ENCODE measurements around the gene FBXW8.

Gene FBXW8

DNA sequence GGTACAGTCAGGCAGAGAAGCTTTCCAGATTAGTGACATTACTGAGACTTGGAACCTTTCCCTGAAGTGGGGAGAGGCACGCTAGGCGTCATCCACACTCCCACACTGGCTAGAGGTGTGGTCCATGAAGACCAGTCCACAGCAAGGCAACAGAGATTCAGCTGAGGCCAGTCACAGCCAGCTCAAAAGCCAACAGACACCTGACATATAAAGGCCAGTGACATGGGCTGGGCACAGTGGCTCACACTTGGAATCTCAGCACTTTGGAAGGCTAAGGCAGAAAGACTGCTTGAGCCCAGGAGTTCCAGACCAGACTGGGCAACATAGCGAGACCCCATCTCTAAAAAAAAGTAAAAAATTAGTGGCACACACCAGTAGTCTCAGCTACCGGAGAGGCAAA is 40.4 kb upstream of the FBXW8 start:
- TF ChIP-seq CTCF (IDR thresholded peaks at IDR 0.05; ENCODE audit: borderline replicate concordance, insufficient read depth, low read depth, low read length), result no peak
- no peak overlapping the region for H3K4me3 ChIP-seq (ENCODE audit: low read depth, low read length)

DNA sequence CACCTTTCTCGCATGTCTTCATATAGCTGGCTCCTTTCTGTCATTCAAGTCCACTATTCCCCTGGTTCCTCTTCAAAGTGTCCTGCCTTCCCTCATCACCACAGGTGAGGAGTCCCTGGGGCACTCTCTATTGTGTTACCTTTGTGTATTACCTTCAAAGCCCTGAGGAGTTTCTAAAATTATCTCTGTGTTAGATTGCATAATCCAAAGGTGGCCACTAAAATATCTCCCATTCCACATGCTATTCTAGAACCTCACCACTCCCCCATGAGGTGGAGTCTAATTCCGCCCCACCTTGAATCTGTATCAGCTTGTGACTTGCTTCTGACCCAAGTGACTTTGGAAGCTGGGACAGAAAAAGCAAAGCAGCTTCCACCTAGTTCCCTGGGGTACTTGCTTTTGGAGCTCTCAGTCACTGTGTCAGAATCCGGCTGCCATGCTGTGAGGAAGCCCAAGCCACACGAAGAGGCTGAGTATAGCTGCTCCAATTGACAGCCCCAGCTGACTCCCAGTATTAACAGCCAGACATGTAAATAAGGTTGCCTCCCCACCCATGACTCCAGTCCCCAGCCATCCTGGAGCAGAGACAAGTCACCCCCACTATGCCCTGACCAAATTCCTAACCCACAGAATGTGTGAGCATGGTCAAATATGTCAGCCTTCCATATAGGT is 36.3 kb upstream of the FBXW8 start:
- no peak for TF ChIP-seq CTCF (IDR thresholded peaks at IDR 0.05; ENCODE audit: borderline replicate concordance, insufficient read depth, low read depth, low read length)

DNA sequence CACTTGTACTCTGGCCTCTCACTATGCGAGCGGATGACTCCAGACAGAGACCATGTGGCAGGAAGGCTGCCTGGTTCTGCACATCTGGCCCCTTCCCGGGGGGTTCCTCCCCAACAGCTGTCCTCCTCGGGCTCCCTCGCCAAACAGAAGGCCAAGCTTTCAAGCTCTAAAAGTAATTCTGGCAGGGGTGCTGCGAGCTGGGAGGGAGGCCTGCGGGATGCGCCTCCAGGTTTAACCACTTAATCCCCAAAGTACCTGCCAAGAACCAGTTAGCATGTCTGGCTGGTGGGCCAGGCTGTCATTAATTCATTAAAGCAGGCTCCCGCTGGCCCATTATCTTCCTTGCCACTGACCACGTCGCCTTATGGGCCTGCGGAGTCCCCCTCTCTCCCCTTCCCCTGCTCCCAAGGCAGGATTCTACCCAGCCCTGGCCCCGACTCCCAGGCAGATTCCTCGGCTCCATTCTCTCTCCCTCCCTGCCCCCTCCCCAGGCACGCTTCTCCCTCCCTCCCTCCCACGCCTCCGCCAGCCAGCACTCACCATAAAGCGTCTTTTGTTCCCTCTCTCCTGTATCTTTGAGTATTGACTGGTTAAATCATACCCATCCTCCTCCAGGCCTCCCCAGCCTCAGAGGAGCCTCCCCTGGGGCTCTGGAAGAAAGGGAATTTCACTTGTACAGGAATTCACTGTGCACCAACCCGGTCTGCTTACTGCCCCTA is 34.4 kb upstream of the FBXW8 start:
- H3K4me3 ChIP-seq (ENCODE audit: low read depth, low read length), result no peak overlapping the region
- TF ChIP-seq CTCF (IDR thresholded peaks at IDR 0.05; ENCODE audit: borderline replicate concordance, insufficient read depth, low read depth, low read length), result no peak

More for the DNA sequence above, 36.3 kb upstream of the FBXW8 start:
- no peak overlapping the region for H3K4me3 ChIP-seq (ENCODE audit: low read depth, low read length)

GRCh38 chr12:116878567-116879508 is 31.9 kb upstream of the FBXW8 start:
- no peak overlapping the region for H3K4me3 ChIP-seq (ENCODE audit: low read depth, low read length)

DNA sequence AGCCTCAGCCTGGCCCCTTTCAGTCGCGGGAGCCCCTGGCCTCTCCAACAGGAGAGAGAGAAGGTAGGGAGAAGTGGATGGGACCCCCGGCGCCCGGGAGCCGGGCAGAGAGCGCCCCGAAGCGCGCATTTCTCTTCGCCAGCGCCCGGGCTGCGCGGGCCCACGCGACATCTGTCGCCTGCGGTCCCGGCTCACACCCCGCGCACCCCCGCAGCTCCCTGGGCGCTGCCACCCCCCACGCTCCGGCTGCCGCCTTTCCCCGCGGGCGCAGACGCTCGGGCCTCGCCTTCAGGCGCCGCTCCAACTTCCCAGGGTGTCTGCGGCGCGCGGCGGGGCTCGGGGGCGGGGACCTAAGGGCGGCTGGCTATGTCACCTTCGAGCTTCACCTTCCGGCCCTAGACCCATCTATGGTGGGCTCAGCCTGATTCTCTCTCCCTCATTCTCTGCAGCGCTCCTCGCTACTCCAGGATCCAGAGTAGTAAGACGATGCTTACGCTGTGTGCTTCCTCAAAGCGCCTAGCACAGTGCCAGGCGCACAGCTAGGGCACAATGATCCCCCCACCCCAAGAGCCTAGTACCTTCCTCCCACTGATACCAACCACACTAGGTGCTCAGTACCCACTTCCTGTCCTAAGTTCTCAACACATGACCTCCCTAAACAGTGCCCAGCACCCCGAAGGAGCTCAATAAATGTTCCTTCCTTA is 31.1 kb upstream of the FBXW8 start:
- H3K4me3 ChIP-seq (ENCODE audit: low read depth, low read length), result no peak overlapping the region
- no peak for TF ChIP-seq CTCF (IDR thresholded peaks at IDR 0.05; ENCODE audit: borderline replicate concordance, insufficient read depth, low read depth, low read length)

More at GRCh38 chr12:116878567-116879508, 31.9 kb upstream of the FBXW8 start:
- no peak for TF ChIP-seq CTCF (IDR thresholded peaks at IDR 0.05; ENCODE audit: borderline replicate concordance, insufficient read depth, low read depth, low read length)

GRCh38 chr12:116880213-116880816 is 30.4 kb upstream of the FBXW8 start:
- peak overlapping the region; percentile 16 for H3K4me3 ChIP-seq (ENCODE audit: low read depth, low read length)
- TF ChIP-seq CTCF (IDR thresholded peaks at IDR 0.05; ENCODE audit: borderline replicate concordance, insufficient read depth, low read depth, low read length), result no peak
